KOPT-K1 (cell line): ENCODE data around the gene TTC4.

ENCODE experiments used
- H3K27ac ChIP-seq: fragments of 200-600 bp; sonication (generic); 2 replicates; pipeline ENCODE4 v1.5.1; 2016; ENCODE audit warnings: antibody characterized with exemption, mild to moderate bottlenecking, low read depth, low read length; ENCODE audit not compliant: poor library complexity, severe bottlenecking
- H3K36me3 ChIP-seq: fragments of 200-600 bp; sonication (generic); 2 replicates; pipeline ENCODE4 v1.5.1; 2017; ENCODE audit warnings: antibody characterized with exemption, mild to moderate bottlenecking, low read length, moderate library complexity; ENCODE audit not compliant: insufficient read depth
- H3K9me3 ChIP-seq: fragments of 200-600 bp; sonication (generic); 2 replicates; pipeline ENCODE4 v1.5.1; 2017; ENCODE audit warnings: antibody characterized with exemption, low read length, mild to moderate bottlenecking; ENCODE audit not compliant: insufficient read depth, poor library complexity, severe bottlenecking

The TTC4 gene

GRCh38 chr1:54751426-54751825 is 35.8 kb downstream of the TTC4 start:
- no peaks in the 10 kb centered on the region for H3K9me3 ChIP-seq
- H3K27ac ChIP-seq = no peak overlapping the region
- no peaks in the 10 kb centered on the region; the same call in 1 of the 2 replicates for H3K36me3 ChIP-seq

- H3K9me3 ChIP-seq = no peaks in the 10 kb centered on the region
- peaks cover 14% of the 10 kb centered on the region; the same call in 1 of the 2 replicates for H3K36me3 ChIP-seq
- H3K27ac ChIP-seq = no peak overlapping the region
Observed at GRCh38 chr1:54754045-54754444, 38.4 kb downstream of the TTC4 start.

- Histone ChIP-seq H3K27ac (no peak overlapping the region), H3K9me3 (no peaks in the 10 kb centered on the region), H3K36me3 (peaks cover 14% of the 10 kb centered on the region; the same call in 1 of the 2 replicates)
Observed at GRCh38 chr1:54754486-54755285, 39.0 kb downstream of the TTC4 start.

- Histone ChIP-seq H3K27ac (no peak overlapping the region), H3K36me3 (peaks cover 14% of the 10 kb centered on the region; the same call in 1 of the 2 replicates), H3K9me3 (no peaks in the 10 kb centered on the region)
Observed at GRCh38 chr1:54757833-54758232, 42.2 kb downstream of the TTC4 start.

GRCh38 chr1:54758678-54759348 is 43.2 kb downstream of the TTC4 start:
- H3K36me3 ChIP-seq = peaks cover 14% of the 10 kb centered on the region; the same call in 1 of the 2 replicates
- no peak overlapping the region for H3K27ac ChIP-seq
- no peaks in the 10 kb centered on the region for H3K9me3 ChIP-seq

GRCh38 chr1:54763816-54764132 is 48.1 kb downstream of the TTC4 start:
- Histone ChIP-seq H3K27ac (peak overlapping the region; percentile 78), H3K36me3 (0 out of 2 replicates have a peak, but pooled peaks cover under 1% of the 10 kb centered on the region), H3K9me3 (no peaks in the 10 kb centered on the region)

GRCh38 chr1:54764133-54764921 is 48.7 kb downstream of the TTC4 start, which contains the start of gene PARS2:
Gene PARS2 (minus strand): TSS chr1:54764523. CDS start chr1:54759161, 5,362 bp downstream.
- Histone ChIP-seq H3K36me3 (no peaks in the 10 kb centered on the region), H3K9me3 (no peaks in the 10 kb centered on the region), H3K27ac (peak within 1 kb of the TSS; percentile 78)

- no peak overlapping the region for H3K27ac ChIP-seq
- no peaks in the 10 kb centered on the region for H3K9me3 ChIP-seq
- no peaks in the 10 kb centered on the region for H3K36me3 ChIP-seq
Observed at GRCh38 chr1:54764922-54765561, 49.4 kb downstream of the TTC4 start.

- no peak overlapping the region for H3K27ac ChIP-seq
- no peaks in the 10 kb centered on the region for H3K9me3 ChIP-seq
- no peaks in the 10 kb centered on the region for H3K36me3 ChIP-seq
Observed at GRCh38 chr1:54766726-54767125, 51.1 kb downstream of the TTC4 start.

GRCh38 chr1:54767526-54767925 is 51.9 kb downstream of the TTC4 start:
- no peaks in the 10 kb centered on the region for H3K36me3 ChIP-seq
- H3K9me3 ChIP-seq = no peaks in the 10 kb centered on the region
- H3K27ac ChIP-seq = no peak overlapping the region

GRCh38 chr1:54768093-54768492 is 52.4 kb downstream of the TTC4 start:
- H3K9me3 ChIP-seq = no peaks in the 10 kb centered on the region
- H3K36me3 ChIP-seq = no peaks in the 10 kb centered on the region
- H3K27ac ChIP-seq = no peak overlapping the region

GRCh38 chr1:54772951-54773350 is 57.3 kb downstream of the TTC4 start:
- H3K36me3 ChIP-seq = no peaks in the 10 kb centered on the region
- H3K9me3 ChIP-seq = no peaks in the 10 kb centered on the region
- no peak overlapping the region for H3K27ac ChIP-seq

- no peak overlapping the region for H3K27ac ChIP-seq
- H3K36me3 ChIP-seq = no peaks in the 10 kb centered on the region
- H3K9me3 ChIP-seq = no peaks in the 10 kb centered on the region
Observed at GRCh38 chr1:54774820-54775498, 59.3 kb downstream of the TTC4 start.
